Activated naive CD4-positive, alpha-beta T cell treated with Interleukin-2 at 50 U/mL for 16 hours (primary cell): ENCODE measurements around the gene TTC39C.
"Not testable (repeated sequence)": the region's sequence is repeated elsewhere in the genome, so short reads cannot be mapped to it uniquely, and the experiment has no call there.

Experiments used
- DNase-seq: peaks from one replicate; pipeline ENCODE4 v3.0.0-alpha.2; 2020

The TTC39C gene

DNA sequence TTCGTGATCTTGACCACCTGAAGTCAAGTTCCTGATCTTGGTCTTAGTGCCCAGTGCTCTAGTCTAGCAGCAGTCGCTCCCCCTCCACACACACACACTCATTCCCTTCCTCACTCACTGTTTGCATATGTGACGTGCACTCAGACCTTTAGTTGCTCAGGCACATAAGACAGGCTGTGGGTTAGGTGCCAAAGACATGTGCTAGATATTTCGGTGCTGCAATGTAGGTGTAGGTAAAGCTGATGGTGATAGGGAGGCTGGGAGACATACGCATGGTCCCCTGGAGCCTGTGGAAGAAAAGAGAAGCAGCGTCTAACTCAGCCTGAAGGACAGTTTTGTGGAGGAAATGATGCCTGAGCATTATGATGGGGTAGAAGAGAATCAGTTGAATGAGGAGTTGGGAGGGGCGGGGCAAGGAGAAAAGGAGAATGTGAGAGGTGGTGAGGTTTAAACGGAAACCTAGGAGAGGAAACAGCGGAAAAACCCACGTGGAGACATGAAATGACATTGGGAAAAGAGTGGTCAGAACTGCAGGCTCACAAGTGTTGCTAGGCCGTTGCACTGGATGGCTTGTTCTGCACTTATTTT lies 3.8 kb downstream of the TTC39C start:
- peak; percentile 47 for DNase-seq

- peak; percentile 55 for DNase-seq
These were observed 5.2 kb downstream of the TTC39C start for GRCh38 chr18:24019641-24020331.

- DNase-seq, result no peak
These were observed 7.0 kb downstream of the TTC39C start for GRCh38 chr18:24021505-24021904.

DNA sequence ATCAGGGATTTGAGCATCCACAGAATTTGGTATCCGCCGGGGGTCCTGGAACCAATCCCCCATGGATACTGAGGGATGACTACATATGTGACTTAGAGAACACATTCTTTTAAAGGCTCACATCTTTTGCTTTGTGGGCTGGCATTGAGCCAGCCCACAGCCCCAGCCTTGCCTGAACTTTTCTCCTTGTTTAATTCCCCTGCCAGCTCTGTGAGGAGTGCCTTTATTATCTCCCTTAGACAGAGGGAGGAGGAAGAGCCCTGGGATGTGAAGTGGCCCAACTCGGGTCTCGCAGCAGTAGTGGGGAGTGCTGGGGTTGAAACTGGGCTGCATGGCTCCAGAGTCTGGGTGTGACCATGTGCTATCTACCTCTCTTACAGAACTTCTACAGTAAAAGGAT lies 7.6 kb downstream of the TTC39C start:
- no peak for DNase-seq

GRCh38 chr18:24023185-24023814 lies 8.7 kb downstream of the TTC39C start:
- no peak for DNase-seq

DNA sequence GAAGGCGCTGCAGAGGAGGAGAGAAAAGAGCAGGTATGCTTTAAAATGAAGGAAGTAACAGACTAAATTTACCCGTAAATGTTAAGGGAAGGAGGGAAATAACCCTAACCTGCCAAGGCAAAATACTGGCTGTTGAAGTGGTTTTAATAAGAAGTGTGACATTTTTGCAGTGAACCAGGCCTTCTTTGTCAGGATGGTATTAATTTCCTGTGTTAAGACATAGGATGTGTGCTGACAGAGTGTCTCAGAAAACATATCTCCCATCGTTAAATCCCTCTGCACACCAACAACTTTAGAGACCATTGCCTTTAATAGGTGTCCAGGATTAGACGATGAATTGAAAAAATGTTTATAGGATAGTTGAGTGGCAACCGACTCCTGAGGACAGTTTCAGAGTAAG lies 9.9 kb downstream of the TTC39C start:
- no peak for DNase-seq

GRCh38 chr18:24026457-24026856 lies 11.9 kb downstream of the TTC39C start:
- no peak for DNase-seq

DNA sequence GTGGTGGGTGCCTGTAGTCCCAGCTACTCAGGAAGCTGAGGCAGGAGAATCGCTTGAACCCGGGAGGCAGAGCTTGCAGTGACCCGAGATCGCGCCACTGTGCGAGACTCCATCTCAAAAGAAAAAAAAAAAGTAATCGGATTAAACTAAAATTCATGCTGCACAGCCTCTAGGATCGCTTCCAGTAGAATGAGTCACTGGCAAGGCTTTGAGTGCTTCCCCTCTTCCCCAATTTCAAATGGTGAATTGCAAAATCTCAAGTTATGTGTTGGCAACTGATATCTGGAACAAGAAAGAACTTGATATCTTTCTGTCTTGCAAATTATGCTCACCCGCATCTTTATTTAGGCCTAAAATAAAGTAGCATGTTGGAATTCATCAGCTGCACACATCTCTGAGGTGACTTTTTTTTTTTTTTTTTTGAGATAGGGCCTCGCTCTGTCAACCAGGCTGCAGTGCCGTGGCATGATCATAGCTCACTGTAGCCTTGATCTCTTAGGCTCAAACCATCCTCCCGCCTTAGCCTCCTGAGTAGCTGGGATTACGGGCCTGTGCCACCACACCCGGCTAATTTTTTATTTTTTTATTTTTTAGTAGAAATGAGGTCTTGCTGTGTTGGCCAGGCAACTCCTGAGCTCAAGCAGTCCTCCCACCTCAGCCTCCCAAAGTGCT lies 12.7 kb downstream of the TTC39C start:
- DNase-seq, result no peak

DNA sequence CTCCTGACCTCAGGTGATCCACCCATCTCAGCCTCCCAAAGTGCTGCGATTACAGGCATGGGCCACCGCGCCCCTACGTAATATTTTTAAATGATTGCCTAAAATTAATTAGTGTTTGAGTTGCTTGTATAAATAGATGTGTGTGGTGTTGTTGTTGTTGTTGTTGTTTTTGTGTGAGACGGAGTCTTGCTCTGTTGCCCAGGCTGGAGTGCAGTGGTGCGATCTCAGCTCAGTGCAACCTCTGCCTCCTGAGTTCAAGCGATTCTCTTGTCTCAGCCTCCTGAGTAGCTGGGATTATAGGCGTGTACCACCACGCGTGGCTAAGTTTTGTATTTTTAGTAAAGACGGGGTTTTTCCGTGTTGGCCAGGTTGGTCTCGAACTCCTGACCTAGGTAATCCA lies 14.4 kb downstream of the TTC39C start:
- not testable (repeated sequence) for DNase-seq

DNA sequence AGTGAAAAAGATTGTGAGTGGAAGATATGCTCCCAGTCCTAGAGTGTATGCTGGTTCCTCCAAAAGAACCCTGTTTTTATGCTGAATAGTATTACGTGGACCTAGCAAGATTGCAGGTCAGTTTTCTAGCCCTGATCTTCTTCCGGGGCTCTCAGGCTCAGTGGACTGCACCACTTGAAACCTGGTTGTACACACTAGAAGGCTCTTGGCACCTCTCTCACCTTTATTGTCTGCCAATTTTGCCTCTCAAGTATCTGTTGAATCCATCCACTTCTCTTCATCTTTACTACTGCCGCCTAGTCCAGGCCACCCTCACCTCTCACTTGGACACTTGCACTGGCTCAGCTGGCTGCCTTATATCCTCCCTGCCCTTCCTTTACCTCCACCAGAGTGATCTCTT lies 16.8 kb downstream of the TTC39C start:
- DNase-seq, result no peak

- no peak for DNase-seq
These were observed 17.4 kb downstream of the TTC39C start for GRCh38 chr18:24031916-24032315.

GRCh38 chr18:24033641-24034412 lies 19.3 kb downstream of the TTC39C start:
- no peak for DNase-seq

GRCh38 chr18:24035316-24035715 lies 20.8 kb downstream of the TTC39C start:
- no peak for DNase-seq

DNA sequence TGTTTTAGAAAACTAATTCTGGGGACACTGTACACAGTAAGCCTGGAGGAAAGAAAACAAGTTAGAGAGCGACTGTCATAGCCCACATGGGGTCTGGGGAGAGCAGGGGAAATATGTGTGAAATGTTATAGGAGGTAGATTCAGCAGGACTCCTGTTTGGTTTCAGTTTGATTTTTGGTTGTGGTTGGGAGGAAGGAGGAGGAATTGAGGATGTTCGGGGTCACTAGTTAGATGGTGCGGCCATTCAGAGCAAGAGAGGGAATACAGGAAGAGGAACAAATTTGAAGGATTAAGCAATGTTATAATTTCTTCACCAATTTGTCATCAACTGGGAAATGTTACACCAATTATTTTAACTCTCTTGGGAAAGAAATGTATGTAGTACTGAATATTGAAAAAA lies 25.1 kb downstream of the TTC39C start:
- DNase-seq, result no peak

- DNase-seq, result no peak
These were observed 27.1 kb downstream of the TTC39C start for GRCh38 chr18:24041691-24042090.

- no peak for DNase-seq
These were observed 28.8 kb downstream of the TTC39C start for GRCh38 chr18:24043403-24043802.

- DNase-seq, result no peak
These were observed 33.7 kb downstream of the TTC39C start for GRCh38 chr18:24048261-24048660.

- no peak for DNase-seq
These were observed 34.6 kb downstream of the TTC39C start for GRCh38 chr18:24049142-24049541.

DNA sequence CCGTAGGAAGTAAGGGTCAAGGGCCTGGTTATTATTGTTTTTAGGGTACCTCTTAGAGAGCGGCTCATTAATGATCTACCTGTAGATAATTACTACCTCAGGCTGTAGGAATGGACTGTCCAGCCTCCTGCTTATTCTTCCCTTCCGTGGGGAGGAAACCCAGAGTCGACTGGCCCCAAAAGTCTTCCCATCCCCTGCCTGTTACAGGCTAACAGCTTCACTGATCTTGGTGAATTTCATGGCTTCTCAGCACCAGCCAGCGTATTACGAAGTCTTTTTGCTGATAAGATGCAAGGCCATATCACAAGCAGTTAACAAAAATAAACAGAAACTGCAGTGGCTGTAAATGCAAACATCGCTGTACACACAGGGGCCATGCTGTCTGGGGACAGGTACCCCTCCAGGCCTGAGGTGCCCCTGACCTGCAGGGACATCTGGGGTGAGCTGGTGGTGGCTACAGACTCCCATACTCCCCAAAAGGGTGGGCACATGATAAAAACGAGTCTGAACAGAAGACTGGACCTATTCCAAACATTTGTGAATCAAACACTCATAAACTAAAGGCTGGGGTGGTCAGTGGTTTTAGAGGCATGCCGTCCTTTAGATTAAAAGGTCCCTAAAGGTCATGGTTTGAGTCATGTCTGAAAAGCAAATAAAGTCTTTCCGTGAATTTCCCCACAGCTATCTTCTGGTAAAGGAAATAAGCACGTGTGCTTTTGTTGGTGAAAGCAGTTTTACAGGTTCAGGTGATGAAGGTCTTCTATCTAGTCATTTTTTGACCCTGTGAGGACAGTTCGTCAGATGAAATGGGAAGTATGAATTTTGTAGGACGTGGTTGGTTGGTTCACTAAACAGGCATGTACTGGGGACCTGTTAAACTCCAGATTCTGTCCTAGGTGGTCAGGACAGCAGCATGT lies 36.7 kb downstream of the TTC39C start:
- no peak for DNase-seq

- no peak for DNase-seq
These were observed 37.5 kb downstream of the TTC39C start for GRCh38 chr18:24052053-24052452.

DNA sequence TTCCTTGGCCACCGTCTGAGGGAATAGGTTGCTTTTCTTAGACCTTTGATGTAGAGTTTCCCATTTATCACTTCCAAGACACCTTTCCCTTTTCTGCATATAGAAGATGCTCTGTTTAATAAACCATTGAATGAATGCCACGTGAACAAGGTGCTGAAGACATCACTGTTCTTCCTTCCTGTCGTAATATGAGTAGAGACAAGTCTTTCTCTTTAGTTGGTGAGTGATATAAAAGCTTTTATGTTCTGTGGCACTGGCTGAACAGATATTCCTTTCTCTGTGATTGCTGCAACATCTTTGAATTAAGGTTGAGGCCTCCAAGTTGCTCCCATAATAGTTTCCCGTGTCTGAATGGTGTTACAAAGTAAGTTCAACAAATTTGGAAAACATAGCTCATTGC lies 38.7 kb downstream of the TTC39C start:
- DNase-seq, result no peak

DNA sequence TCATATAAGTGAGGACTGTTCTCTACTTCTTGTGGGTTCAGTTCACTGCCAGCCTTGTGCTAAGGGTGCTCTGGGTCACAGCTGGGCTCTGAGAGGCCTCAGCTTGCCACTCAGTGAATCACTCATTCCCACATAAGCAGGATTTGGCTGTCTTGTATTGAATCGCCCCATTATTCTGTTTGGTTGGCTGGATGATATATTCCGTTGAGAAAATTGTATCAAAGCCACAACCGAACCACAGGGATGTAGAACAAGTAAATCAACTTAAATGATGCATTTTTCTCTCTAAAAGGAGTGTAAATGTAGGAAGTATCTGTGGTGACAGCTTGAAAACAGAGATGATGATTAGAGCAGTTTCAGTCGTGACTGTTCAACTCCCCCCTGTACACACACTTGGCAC lies 39.6 kb downstream of the TTC39C start:
- DNase-seq, result peak; percentile 55
